ENCODE results near the gene HNRNPA3. TPM values are rescaled to one million over a fixed set of nuclear protein-coding genes. Genes with fewer than 3 reads are reported as not detected.
A peak's percentile ranks its signal among the peaks of the same experiment; 100 is the strongest.
"Not testable (repeated sequence)": the region's sequence is repeated elsewhere in the genome, so short reads cannot be mapped to it uniquely, and the experiment has no call there.

HNRNPA3 gene
- total RNA-seq, 1 donor from 2014 or later, result 50.7 TPM

- no peak for DNase-seq (ENCODE audit: low read depth, low spot score)
These were observed 42.0 kb downstream of the HNRNPA3 start for GRCh38 chr2:177254433-177255226.

GRCh38 chr2:177255227-177255601 lies 42.6 kb downstream of the HNRNPA3 start:
- DNase-seq (ENCODE audit: low read depth, low spot score), result no peak

DNA sequence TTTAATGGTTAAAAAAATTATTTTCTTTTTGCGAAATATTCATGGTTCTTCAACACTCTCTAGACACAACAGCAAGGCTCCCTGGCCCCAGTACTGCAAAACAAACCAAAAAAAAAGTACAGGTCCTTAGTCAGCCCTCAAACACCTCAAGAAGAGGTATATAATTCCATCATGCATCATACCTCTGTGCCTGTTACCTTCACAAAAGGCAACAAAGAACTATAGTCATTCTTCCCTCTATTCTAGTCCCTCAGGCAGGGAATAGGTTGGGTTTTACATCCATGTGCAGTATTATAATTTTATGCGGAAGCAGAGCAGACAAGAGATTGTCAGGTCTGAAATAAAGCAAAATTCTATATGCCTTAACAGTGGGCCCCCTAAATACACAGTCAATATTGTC lies 43.4 kb downstream of the HNRNPA3 start:
- no peak for DNase-seq (ENCODE audit: low read depth, low spot score)

- no peak for DNase-seq (ENCODE audit: low read depth, low spot score)
These were observed 44.1 kb downstream of the HNRNPA3 start for GRCh38 chr2:177256695-177257094.

DNA sequence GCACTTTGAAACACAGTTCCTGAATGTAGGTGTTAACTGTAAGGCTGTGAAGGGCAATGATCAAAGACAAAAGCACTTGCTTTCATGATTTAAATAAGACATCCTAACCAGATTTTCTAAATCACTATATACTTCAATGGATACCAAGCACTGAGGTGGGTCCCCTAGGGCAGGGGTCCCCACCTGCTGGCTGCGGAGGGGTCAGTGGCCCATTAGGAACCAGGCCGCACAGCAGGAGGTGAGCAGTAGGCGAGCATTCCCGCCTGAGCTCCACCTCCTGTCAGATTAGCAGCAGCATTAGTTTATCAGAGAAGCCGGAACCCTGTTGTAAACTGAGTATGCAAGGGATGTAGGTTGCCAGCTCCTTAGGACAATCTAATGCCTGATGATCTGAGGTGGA lies 44.9 kb downstream of the HNRNPA3 start:
- no peak for DNase-seq (ENCODE audit: low read depth, low spot score)

- no peak for DNase-seq (ENCODE audit: low read depth, low spot score)
These were observed 45.5 kb downstream of the HNRNPA3 start for GRCh38 chr2:177258059-177258458.

- no peak for DNase-seq (ENCODE audit: low read depth, low spot score)
These were observed 47.8 kb downstream of the HNRNPA3 start for GRCh38 chr2:177260379-177260778.

DNA sequence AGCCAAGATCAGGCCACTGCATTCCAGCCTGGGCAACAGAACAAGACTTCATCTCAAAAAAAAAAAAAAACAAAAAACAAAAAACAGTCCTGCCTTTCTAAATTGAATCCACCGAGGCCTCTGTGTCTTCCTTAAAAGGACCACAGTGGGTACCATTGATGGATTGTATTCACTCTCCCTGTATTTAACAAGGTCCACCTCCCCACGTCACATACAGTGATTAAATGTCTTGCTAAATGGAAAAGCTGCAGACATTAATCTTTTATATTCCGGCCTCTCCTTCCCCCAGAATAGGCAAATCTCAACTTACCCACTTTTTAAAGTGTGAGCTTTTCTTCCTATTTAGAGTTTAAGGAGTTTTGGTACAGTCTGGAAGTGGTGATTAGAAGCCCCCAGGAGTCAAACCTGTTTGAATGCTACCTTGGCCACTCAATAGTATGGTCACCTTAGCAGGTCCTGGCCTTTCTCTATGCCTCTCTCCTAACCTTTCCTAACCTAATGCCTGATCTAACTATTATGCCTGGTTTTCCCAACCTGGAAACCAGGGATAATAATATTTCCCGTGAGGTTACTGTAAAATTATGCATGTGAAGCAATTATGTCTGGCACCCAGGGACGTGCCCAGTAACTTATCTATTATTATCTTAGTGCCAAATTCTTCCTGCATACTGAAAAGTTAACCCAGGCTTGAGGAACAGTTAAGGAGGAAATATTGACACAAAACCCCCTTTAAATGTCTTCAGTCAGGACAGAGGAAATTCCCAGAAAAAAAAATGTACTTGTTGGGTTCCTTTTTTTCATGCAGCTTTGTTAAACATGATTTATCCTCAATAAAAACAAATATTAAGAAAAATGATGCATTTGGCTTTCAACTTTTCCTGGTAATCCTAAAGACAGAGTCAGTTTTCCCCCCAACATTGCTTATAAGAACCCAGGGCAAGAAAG lies 48.8 kb downstream of the HNRNPA3 start:
- DNase-seq (ENCODE audit: low read depth, low spot score), result no peak

DNA sequence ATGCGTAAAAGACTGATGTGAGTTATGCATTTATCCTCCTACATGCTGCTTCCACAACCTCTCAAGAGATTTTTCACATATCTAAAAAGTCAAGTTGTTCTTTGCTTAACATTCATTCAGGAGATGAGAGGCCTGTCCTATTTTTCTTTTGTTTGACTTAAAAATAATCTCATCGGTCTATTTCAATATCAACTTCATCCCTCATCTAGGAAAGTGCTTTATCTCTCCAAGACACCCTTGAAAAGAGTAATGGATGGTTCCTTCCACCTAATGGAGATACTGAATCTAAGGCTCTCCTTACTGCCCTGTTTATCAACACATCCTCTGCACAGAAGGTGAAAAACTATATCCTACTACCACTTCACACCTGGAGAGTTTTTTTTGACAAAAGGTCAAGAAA lies 49.5 kb downstream of the HNRNPA3 start:
- no peak for DNase-seq (ENCODE audit: low read depth, low spot score)

GRCh38 chr2:177262958-177263450 lies 50.4 kb downstream of the HNRNPA3 start:
- DNase-seq (ENCODE audit: low read depth, low spot score), result no peak

DNA sequence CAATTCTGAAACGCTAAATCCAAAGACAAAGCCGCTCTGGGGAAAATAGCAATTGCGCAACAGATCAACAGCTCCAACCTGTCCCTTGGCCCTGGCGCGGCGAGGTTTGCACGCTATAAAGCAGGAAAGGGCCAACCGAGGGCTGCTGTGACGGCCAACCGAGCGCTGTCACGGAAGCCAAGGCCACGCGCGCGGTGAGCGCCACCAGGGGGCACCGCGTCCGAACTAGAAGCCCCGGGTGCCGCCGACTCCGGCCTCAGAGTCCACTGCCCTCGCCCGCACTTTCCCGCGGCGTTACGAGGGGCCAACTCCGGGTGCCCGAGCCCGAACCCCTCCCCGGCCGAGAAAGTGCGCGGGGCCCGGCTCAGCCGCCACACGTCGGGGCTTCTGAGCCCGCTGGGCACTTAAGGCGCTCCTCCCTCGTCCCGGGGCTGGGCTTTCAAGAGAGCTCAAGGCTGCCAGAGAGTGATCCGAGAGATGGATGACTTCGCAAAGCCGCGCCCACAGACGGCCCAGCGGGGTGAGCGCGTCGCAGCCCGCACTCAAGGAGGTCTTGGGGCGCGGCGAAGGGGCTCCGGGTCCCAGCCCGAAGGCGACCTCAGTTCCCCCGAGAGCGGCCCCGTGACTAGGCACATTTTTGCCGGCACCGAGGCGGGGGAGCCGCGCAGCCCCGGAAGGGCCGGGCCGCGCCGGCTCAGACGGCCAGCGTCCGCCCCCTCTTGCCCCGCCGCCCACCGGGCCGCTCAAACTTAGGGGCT lies 51.0 kb downstream of the HNRNPA3 start:
- peak; percentile 91 for DNase-seq (ENCODE audit: low read depth, low spot score)

- DNase-seq (ENCODE audit: low read depth, low spot score), result no peak
These were observed 51.7 kb downstream of the HNRNPA3 start for GRCh38 chr2:177264209-177264692.

GRCh38 chr2:177264693-177265587 lies 52.3 kb downstream of the HNRNPA3 start, which contains the start of gene NFE2L2:
Gene NFE2L2, minus strand, starts transcription at chr2:177264727. Its CDS starts 151 bp downstream, at chr2:177264576.
- DNase-seq (ENCODE audit: low read depth, low spot score), result no peak

DNA sequence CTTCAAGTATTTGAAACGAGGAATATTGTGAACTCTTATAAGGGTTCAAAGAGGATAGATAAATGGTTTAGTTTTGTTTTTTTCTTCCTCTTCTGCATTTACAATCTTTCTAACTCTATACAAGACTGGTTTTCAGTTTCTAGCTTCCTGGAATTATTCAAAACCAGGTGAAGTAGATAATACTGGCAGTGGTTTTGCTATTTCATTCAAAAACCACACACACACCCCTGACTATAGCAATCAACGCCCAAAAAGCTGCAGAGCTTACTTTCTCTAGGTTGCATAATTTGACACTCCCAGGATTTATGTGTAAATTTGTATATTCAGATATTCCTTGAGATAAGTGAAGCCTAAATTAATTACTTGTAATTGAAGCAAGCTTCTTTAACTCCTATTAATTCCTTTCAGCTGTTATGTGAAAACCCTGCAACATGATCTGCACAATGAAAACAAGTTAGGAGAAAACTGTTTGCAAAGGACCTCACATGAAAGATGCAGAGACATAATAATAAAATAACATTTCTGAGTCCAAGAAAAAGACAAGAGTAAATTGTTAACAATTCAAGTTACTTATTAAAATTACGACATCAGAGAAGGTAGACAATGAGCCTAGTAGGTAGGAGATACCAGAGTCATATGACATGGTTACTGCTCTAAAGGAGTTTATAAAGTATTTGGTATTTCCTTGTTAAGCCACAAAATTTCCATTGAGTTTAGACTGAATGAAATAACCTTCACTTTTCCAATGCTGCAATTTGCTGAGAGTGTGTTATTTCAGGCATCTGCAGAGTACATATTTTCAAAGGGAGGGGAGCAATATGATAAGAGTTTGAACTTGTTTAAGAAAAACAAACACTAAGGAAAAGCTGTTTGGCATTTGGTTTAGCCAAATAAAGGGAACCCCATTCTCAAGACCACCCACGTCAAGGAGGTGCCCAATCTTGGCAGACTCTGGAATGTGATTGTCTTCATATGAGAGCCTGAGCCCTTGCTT lies 53.5 kb downstream of the HNRNPA3 start:
- no peak for DNase-seq (ENCODE audit: low read depth, low spot score)

GRCh38 chr2:177266955-177267354 lies 54.4 kb downstream of the HNRNPA3 start:
- not testable (repeated sequence) for DNase-seq (ENCODE audit: low read depth, low spot score)

- DNase-seq (ENCODE audit: low read depth, low spot score), result no peak
These were observed 55.7 kb downstream of the HNRNPA3 start for GRCh38 chr2:177268187-177268871.

DNA sequence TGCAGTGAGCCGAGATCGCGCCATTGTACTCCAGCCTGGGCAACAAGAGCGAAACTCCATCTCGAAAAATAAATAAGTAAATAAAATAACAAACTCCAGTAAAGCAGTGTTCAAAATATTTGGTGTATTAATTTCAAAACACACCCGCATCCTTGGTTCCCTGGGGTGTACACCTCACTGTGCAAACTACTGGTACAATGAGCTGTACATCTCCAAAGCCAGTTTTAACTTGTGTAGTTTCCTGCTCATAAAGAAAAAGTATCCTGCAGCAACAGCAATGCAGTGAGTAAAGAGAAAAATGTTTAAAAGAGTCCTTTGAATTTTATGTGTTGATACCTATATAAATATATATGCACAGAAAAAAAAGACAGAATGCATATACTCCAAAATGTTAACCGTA lies 56.3 kb downstream of the HNRNPA3 start:
- no peak for DNase-seq (ENCODE audit: low read depth, low spot score)

GRCh38 chr2:177270531-177270930 lies 57.9 kb downstream of the HNRNPA3 start:
- DNase-seq (ENCODE audit: low read depth, low spot score), result no peak

Measured in pulmonary artery endothelial cell (primary cell).